GM18498 (cell line): ENCODE data around the gene DIAPH2.

Experiments
- ATAC-seq: cut with Tn5 transposase; IDR thresholded peaks from one replicate; pipeline ENCODE4 v1.9.1; 2021; ENCODE audit warnings: mild to moderate bottlenecking, moderate library complexity; ENCODE audit not compliant: unreplicated experiment

Gene DIAPH2

DNA sequence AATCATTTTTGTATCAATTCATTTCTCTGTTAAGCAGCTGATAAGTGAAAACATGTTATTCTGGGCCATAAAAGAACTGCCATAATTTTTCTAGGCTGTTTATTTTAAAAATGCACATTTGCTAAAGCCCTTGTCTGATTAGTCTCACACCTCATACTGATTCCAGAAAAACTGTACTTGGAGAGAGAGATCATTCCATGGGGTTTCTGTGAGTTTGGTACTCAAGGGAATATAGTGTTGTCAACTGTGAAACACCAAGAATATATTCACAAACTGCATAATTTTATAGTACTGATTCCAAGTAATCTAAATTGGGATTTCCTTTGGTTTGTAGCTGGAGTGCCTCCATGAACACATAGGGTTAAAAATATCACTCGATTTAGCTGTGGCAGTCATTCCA, 746.6 kb downstream of the DIAPH2 start:
- no peak for ATAC-seq

DNA sequence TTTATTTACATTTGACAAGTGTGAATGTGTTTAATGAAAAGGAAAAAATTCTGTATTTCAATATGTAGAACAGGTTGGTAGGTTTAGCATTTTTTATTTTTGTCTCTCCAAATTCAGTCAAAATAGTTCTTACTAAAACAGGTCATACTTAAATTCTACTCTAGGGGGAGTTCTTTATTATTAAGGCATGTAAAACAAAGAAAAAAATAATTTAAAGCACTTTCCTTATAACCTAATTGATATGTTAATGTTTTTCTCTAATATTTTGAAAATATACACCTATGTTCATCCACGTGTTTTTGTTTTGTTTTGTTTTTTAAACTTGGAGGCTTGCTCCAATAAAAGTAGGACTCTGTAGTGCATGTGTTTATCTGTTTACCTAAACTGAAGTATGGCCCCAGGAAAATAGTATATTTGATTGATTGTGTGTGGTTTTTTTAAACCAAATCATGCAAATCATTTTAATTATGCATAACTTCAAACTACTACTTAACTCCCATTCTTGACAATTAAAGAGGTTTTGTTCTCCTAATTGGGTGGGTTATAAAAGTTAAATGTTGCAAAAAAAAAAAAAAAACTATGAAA, 761.7 kb downstream of the DIAPH2 start:
- no peak for ATAC-seq

DNA sequence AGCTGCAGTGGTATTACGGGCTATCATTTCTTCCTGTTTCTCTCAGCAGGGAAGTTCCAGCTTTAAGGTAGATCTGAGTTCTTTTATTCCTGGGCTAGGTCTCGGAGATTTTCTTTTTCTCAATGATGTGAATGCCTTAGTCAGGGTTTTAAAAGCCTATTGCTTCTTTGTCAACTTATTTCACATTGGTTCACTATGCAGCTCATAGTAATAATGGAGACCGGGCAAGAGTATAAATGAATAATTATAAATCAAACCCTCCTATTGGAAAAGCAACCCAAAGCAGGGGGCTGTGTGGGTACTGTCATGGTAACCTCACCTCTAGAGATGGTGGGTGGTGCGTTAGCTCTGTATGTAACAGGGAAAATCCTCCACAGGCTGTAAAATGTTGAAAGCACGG, 762.7 kb downstream of the DIAPH2 start:
- ATAC-seq = no peak

DNA sequence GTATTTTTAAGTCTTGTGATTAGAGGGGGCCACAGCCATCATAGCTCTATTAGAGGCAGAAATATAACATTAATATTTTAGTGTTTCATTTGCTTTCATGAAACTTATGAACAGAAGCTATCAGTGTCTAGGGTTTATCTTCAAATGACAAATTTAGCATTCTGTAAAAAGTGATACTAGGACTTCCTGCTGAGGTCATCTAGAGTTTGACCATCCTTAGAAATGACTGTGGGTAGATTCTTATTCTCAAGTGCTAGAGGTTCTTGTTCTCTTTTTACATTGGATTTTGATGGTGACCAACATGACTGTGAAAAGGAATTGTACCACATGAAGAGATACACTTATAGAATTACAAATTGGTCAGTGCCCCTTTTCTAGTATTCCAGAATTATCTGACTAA, 767.6 kb downstream of the DIAPH2 start:
- no peak for ATAC-seq

DNA sequence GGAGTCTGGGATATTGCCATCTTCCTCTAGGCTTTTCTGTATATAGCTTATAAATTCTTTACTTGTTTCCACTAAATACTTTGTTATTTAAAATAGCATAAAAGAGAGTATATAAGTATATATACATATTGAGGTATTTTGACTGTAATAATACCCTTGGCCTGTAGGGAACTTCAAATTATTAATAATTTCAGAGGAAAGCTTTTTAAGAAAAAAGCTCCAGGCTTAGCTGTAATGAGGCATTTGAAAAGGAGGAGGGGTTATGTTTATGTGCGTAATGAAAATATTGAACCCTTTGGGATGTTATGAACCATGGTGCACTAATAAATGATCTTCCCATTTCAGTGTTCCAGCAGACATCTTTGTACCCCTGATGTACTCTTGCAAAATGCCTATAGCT, 777.1 kb downstream of the DIAPH2 start:
- ATAC-seq = no peak

DNA sequence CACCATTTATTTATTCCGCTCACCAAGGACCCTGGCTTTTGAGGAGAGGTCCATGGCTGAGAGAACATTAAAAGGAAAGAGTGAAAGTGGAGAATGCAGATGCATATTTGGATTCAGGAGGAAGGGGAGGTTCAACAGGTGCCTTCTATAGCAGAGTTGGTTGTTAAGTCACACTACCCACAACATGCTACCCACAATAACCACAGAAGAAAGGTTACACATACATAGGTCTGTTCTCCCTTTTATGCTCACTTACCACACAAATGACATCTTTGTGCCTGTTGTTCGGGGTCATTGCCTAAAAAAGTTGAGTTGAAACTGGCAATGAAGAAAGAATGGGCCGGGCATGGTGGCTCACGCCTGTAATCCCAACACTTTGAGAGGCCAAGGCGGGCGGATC, 786.4 kb downstream of the DIAPH2 start:
- ATAC-seq = no peak

DNA sequence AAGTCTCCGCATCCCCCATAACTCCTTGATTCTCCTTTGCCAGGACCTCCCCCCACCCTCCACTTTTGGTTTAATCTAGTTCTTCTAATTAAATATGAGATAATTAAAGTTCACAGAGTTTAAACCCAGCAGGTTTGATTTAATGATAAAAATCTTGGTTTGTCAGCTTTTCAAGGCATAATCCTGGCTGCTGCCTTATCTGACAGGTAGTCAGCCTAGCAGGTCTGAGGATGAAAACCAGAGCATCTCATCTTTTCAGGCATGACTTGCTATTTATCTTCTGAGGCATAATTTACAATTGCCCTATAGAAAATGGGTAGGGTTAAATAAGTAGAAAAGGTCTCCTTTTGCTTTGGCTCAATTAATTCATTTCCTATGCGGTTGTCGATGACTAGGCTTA, 790.3 kb downstream of the DIAPH2 start:
- no peak for ATAC-seq

DNA sequence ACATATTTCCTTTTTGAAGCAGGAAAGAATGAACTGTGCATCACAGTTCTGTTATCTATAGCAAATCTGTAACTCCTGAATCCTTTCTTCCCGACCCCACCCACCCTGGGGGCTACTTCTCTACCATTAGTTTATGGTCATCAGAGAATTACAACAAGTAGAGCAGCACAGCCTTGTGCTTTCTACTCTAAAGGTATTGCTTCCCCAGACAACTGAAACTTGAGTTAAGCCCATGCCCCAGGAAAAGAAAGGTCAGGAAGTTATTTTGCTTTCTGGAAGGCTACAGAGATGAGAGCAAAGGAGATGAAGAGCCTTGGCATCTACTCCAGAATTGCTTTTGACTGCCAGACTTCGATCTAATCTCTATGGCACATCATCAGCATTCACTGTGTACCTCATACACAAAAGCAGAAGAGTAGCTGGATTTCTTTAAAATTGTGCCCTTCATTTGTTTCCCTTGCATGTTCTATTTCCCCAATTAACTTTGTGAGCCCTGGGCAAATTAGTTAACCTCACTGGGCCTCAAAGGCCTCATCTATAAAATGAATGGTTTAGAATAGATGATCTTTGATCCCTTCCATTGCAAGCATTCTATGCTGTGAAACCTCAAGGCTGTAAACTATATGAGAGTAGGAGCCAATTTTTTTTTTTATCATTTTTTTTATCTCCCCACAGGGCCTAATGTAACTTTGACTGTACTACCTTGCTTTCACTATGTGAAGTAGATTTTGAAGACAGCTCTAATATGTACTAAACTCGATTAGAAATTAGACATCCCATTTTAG, 794.7 kb downstream of the DIAPH2 start:
- no peak for ATAC-seq

DNA sequence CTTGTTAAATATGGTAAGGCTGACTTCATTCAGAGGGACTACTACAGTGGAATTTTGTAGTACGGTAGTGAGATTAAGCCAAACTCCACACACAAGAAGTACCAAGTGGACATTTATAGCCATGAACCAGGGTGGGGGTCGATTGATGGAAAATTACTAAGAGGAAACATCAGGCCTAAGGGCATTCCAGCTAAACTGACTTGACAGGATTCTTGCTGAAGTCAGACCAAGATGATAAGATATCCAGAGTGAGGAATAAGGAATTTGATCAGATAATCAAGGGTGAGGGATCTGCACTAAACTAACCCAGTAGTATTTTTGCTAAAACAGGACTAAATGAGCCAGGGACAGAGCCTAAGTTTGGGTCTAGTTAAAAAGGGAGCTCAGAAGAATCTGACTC, 796.6 kb downstream of the DIAPH2 start:
- no peak for ATAC-seq

DNA sequence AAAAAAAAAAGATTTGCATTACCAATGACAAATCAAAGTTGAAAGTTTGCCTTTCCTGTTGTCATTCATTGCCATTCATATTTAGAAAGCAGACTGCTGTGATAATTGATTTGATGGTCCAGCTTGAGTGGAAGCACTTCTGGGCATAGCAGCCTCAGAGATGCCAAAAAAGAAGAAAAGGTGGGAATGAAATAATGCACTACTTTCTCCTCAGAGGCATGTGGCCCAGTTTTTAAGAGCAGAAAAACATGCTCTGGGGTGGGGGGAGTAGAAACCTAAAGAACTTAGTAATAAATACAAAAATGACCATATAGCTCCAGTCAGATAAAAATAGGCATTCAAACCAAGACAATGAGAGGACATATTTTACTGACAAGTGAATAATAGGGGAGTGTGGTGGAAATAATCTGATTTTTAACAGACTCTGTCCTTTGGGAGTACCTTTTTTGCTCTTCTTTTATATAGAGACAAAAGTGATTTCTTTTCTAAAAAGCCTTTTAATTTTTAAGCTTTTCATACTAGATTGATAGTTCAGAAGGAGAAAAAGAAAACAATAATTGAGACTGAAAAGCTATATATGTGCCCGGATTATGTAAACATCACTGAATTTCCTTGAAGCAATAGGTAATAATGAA, 798.1 kb downstream of the DIAPH2 start:
- ATAC-seq = no peak

DNA sequence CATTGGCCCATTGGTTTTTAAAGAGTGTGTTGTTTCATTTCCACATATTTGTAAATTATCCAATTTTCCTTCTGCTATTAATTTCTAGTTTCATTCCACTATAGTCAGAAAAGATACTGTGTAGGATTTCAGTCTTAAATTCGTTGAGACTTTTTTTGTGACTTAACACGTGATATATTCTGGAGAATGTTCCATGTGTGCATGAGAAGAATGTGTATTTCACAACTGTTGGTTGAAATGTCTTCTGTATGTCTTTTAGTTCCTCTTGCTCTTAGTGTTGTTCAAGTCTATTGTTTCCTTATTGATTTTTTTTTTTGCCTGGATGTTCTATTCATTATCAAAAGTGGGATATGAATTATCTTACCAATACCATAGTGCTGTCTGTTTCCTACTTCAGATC, 806.0 kb downstream of the DIAPH2 start:
- no peak for ATAC-seq

DNA sequence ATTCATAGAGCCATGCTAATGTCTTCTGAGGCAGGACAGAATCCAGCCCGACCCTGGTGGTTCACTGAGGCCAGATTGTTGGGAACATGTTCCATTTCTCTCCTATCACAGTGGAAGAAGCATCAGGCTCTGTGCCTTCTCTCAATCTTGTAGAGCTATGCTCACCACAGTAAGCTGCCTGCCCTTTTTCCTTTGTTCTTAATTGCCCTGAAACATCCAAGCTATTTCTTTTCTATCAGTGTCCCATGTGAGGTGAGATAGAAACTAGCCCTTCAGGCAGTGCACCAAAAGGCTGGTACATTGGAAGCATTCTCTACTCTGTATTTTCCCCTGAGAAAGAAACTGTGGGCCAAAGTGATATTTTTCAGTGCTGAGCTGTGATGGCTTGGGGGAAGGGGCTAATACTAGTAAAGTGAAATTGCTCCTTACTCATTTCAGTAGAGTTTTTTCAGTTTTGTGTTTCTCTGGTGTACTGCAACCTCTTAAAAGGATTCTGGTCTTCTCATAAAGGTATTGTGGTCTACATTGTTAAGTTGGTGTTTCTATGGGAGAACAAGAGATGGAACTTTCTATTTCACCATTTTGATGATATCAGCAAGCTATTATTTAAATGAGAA, 810.2 kb downstream of the DIAPH2 start:
- ATAC-seq = peak; percentile 90

DNA sequence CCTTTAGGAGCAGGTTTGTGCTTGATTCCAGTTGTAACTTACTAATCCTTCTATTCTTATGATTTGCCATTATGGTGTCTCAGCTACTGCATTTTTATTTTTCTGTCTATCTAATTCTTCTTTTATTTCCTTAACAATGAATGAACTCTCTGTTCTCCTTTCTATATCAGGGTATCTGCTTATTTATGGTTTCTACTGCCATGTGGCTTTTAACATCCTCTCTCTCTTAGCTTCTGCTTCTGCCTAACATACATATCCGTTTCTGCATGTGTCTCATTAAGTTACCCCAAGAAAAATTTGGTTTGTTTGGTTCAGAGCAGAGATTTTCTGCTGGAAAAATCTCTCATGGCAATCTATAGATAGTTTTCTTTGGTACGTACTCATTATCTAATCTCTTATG, 813.5 kb downstream of the DIAPH2 start:
- ATAC-seq = peak; percentile 75

DNA sequence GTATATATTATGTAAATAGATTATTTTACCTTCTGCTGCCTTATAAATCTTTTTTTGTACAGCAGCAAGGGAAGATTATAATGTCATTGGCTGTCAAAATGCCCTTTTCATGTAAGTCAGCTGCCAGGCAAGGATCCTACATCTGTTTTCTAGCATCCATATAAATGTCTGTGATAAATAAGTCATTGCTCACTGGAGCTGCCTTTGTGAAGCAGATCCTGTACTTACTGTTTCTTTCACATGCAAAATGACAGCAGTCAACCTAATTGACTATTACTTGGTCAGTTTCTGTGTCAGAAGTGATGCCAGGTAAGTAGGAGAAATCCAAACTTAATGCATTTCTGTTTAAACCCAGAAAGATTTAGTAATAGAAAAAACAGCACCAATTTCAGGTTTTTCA, 819.8 kb downstream of the DIAPH2 start:
- ATAC-seq = no peak

DNA sequence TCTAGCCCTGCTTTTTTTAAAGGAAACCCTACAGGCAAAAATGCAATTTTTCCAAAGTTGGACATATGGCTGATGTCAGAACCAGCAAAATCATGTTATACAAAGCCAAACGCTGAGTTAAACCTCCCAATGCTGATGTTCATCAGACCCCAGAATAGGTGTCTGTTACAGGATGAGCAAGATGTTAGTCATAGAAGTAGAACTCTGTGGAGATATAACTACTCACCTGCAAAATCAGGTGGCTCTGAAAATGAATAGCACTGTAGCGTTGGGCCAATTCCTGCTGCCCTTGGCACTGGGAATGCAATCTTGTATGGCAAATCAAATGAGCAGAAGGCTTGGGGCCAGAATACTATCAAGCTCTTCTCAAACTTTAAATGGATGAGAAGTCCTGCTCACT, 833.1 kb downstream of the DIAPH2 start:
- no peak for ATAC-seq

DNA sequence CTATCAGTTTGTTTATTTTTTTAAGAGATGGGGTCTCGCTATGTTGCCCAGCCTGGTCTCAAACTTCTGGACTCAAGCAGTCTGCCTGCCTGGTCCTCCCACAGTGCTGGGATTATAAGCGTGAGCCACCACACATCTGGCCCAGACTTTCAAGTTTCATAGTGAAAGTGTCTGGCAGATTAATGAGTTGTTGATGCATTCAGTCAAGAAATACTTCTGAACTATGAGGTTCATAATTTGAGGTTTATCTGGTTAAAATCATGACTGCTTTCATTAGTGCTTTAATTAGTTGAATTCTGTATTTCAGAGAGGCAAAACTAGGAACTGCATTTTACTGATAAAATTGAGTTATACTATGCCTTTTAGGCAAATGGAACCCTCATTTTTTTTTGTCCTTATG, 837.7 kb downstream of the DIAPH2 start:
- ATAC-seq = no peak

DNA sequence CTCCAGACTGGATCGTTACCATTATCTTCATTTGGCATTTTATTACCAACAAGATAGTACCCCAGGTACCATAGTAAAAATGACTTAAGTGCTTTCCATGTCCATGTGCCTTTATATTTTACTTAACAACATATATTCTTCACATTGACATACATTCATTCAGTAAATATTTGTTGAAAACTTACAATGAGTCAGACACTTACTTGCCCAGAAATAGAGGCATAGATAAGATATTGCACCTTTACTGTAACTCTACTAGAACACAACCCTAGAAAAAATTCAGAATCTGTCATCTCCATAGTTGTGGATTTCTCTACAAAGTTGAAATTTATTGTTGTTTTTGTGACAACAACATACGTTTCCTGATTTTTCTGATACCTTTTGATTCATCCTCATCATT, 839.7 kb downstream of the DIAPH2 start:
- no peak for ATAC-seq

DNA sequence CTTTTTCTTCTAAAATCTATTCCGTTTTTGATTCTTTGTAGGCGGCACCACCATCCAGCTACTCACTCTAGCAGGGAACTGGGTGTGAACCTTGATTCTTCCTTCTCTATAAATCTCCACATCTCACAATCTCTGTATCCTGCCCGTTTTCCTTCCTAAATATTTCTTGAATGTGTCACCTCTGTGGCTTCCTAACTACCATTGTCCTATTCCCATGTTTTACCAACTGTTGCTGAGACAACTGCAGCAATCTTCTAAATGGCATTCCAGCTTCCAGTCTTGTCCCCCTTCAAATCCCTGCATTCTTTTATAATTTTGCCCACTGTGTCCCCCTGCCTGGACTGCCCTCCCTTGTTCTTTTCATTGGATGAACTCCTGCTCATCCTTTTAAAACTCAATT, 840.4 kb downstream of the DIAPH2 start:
- no peak for ATAC-seq

DNA sequence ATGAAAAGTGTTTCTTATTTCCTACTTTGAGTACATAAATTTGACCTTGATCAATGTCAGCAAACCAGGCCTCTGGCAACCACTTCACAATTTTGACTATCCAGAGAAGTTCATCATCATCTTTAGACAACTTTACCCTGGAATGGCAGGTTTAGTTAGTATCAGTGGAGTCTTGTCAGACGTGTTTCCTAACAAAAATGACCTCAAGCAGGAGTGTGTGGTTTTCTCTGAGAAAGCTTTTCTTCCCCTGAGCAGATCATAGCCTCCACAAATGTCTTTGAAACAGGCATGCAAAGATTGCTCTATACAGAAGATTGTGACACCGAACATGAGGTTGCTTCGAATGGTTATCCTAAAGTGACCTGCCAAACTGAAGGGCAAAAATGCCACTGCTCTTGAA, 841.3 kb downstream of the DIAPH2 start:
- no peak for ATAC-seq

DNA sequence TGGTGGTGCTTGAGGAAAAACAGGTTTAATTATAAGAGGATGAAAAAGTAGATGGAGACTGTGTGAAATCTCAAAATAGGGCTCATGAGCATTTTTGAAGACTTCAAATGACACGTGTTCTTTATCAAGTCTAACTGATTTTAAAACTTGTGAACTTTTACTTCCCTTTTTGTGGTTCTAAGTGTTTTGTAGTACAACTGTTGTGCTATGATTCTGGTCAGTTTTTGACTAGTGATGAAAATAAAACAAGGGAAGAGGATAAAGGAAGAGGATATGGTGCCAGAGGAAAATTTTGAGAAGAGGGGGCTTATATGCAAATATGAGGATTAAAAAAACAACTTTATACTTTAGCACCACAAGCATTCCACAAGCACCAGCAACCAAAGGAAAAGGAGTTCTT, 843.1 kb downstream of the DIAPH2 start:
- ATAC-seq = no peak

DNA sequence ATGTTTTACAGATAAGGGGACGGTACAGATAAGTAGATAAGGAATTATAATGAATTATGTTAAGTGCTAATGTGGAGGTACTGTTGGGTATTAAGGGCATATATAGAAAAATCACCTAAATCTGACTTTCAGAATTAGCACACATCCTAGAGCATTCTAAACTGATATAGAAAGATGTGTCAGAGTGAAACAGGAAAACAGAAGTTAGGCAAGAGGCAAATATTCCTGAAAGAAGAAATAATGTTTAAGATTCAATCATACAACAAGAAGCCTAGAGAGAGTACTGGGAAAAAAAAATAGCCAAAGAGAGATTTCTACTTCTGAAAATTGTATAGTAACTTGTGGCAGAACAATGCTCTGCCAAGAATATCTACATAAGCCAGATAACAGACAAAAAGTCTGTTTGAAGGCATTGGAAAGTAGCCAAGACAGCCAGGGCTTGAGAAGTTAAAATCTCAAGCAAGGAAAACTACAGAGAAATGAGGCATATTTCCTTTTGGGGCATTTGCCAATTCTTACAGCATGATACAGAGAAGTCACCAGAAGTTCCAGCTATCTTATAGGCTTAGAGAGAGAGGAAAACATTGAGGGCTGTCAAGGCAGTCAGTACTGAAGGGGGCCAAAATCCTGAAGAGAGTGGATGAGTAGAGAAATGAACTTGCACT, 845.0 kb downstream of the DIAPH2 start:
- ATAC-seq = no peak
